ENCODE data around the gene NAA40.

Gene NAA40

GRCh38 chr11:63951779-63952536 lies 13.2 kb downstream of the NAA40 start:
- TF ChIP-seq EZH2phosphoT487 (IDR thresholded peaks at IDR 0.05; ENCODE audit: borderline replicate concordance, low read length): no peak
- TF ChIP-seq CTCF (IDR thresholded peaks at IDR 0.05; ENCODE audit: low read depth, low read length, poor library complexity, severe bottlenecking): no peak
- no peaks in the 10 kb centered on the region; the same call in 1 of the 2 replicates for H3K4me1 ChIP-seq (ENCODE audit: control insufficient read depth, low read length)
- H4K20me1 ChIP-seq (ENCODE audit: control insufficient read depth, insufficient read depth, low read depth, low read length): no peaks in the 10 kb centered on the region
- no peaks in the 10 kb centered on the region for H3F3A ChIP-seq (ENCODE audit: control insufficient read depth, insufficient read depth)
- H3K27ac ChIP-seq (ENCODE audit: low read depth, low read length): no peak overlapping the region
- no peak overlapping the region for H3K4me2 ChIP-seq (ENCODE audit: low read length)
- peaks cover 62% of the 10 kb centered on the region for H3K36me3 ChIP-seq (ENCODE audit: control insufficient read depth, low read length)
- no peaks in the 10 kb centered on the region for H3K27me3 ChIP-seq (ENCODE audit: control insufficient read depth, low read length)
- H3K4me3 ChIP-seq (ENCODE audit: low read length): no peak overlapping the region
- H3K9me3 ChIP-seq (ENCODE audit: control insufficient read depth, insufficient read depth, low read length): no peaks in the 10 kb centered on the region
- no peaks in the 10 kb centered on the region for H3K79me2 ChIP-seq (ENCODE audit: control insufficient read depth, low read length)
- no peaks in the 10 kb centered on the region for H3K9me2 ChIP-seq (replicated peaks; ENCODE audit: control insufficient read depth, low read length)

- Histone ChIP-seq H3K9me2 (replicated peaks; ENCODE audit: control insufficient read depth, low read length) (no peaks in the 10 kb centered on the region), H3K27ac (ENCODE audit: low read depth, low read length) (no peak overlapping the region), H3K4me3 (ENCODE audit: low read length) (no peak overlapping the region), H3K27me3 (ENCODE audit: control insufficient read depth, low read length) (no peaks in the 10 kb centered on the region), H3K79me2 (ENCODE audit: control insufficient read depth, low read length) (no peaks in the 10 kb centered on the region), H3K4me2 (ENCODE audit: low read length) (no peak overlapping the region), H3F3A (ENCODE audit: control insufficient read depth, insufficient read depth) (no peaks in the 10 kb centered on the region), H3K4me1 (ENCODE audit: control insufficient read depth, low read length) (no peaks in the 10 kb centered on the region; the same call in 1 of the 2 replicates), H4K20me1 (ENCODE audit: control insufficient read depth, insufficient read depth, low read depth, low read length) (no peaks in the 10 kb centered on the region), H3K9me3 (ENCODE audit: control insufficient read depth, insufficient read depth, low read length) (no peaks in the 10 kb centered on the region), H3K36me3 (ENCODE audit: control insufficient read depth, low read length) (peaks cover 57% of the 10 kb centered on the region)
- TF ChIP-seq EZH2phosphoT487 (IDR thresholded peaks at IDR 0.05; ENCODE audit: borderline replicate concordance, low read length) (no peak), CTCF (IDR thresholded peaks at IDR 0.05; ENCODE audit: low read depth, low read length, poor library complexity, severe bottlenecking) (no peak)
Observed at GRCh38 chr11:63952570-63952969, 13.8 kb downstream of the NAA40 start.

- Histone ChIP-seq H4K20me1 (ENCODE audit: control insufficient read depth, insufficient read depth, low read depth, low read length) (no peaks in the 10 kb centered on the region), H3K27me3 (ENCODE audit: control insufficient read depth, low read length) (no peaks in the 10 kb centered on the region), H3K9me3 (ENCODE audit: control insufficient read depth, insufficient read depth, low read length) (no peaks in the 10 kb centered on the region), H3K4me2 (ENCODE audit: low read length) (no peak overlapping the region), H3K36me3 (ENCODE audit: control insufficient read depth, low read length) (peaks cover 32% of the 10 kb centered on the region), H3F3A (ENCODE audit: control insufficient read depth, insufficient read depth) (no peaks in the 10 kb centered on the region), H3K4me1 (ENCODE audit: control insufficient read depth, low read length) (peaks cover under 1% of the 10 kb centered on the region; the same call in 1 of the 2 replicates), H3K4me3 (ENCODE audit: low read length) (no peak overlapping the region), H3K9me2 (replicated peaks; ENCODE audit: control insufficient read depth, low read length) (no peaks in the 10 kb centered on the region), H3K79me2 (ENCODE audit: control insufficient read depth, low read length) (no peaks in the 10 kb centered on the region), H3K27ac (ENCODE audit: low read depth, low read length) (no peak overlapping the region)
- TF ChIP-seq CTCF (IDR thresholded peaks at IDR 0.05; ENCODE audit: low read depth, low read length, poor library complexity, severe bottlenecking) (no peak), EZH2phosphoT487 (IDR thresholded peaks at IDR 0.05; ENCODE audit: borderline replicate concordance, low read length) (no peak)
Observed at GRCh38 chr11:63958008-63958407, 19.2 kb downstream of the NAA40 start.

Measured in DOHH2 (cell line).